GM19468 (cell line): Measurements from ENCODE around the gene TGFBR1.
"Not testable (repeated sequence)": the region's sequence is repeated elsewhere in the genome, so short reads cannot be mapped to it uniquely, and the experiment has no call there.

ENCODE experiments used
- ATAC-seq: cut with Tn5 transposase; IDR thresholded peaks from one replicate; pipeline ENCODE4 v1.9.1; 2021; ENCODE audit warnings: mild to moderate bottlenecking, moderate library complexity, moderate number of reproducible peaks; ENCODE audit not compliant: unreplicated experiment; ENCODE audit errors: extremely low read depth

The TGFBR1 gene

DNA sequence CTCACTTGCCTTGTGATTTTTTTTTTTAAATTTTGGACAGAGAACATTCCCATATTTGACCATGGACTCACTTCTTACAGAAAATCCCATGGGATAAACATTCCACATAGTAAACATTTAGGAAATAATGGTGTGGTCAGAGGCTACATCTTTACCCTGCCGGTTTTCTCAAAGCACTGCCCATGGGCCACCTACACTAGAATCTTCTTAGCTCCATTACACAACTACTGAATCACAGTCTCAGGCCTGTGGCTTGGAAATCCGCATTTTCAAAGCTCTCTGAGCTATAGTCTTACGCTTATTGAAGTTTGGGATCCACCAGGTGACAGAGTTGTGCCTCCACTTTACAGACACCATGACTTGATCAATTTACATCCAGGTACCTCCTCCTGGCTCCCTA is 77.4 kb downstream of the TGFBR1 start:
- no peak for ATAC-seq

DNA sequence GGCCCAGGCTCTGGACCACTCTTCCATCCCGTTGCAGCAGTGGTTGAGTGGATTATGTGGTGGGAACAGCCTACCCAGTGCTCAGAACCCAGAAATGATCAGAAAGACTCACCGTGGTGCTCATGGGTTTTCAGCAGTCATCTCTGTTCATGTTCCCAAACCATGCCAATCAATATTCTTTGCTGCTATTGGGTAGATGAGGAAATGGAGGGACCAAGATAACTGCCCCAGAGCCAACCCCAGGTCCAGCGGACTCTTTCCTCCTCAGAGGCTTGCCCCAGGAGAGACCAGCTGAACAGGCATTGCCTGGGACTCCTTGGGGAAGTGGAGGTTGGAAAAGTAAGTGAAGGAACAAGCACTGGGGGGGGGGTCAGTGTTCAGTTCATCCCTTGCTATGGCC is 78.7 kb downstream of the TGFBR1 start:
- no peak for ATAC-seq

DNA sequence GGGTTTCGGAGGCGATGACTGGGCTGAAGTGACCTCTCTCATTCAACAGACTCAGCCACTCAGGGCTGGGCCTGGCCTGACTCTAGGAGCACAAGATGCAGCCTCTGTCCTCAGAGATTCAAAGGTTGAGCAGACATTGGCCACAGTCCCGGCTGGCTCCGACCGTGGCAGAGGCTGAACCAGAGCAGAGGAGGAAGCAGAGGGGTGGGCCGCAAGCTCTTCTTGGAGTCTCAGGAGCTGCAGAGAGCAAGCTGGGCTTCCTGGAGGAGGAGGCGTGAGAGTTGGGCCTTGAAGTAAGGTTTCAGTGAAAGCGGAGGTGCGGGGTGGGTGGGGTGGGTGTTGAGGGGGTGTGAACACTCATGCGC is 79.2 kb downstream of the TGFBR1 start:
- ATAC-seq = no peak

DNA sequence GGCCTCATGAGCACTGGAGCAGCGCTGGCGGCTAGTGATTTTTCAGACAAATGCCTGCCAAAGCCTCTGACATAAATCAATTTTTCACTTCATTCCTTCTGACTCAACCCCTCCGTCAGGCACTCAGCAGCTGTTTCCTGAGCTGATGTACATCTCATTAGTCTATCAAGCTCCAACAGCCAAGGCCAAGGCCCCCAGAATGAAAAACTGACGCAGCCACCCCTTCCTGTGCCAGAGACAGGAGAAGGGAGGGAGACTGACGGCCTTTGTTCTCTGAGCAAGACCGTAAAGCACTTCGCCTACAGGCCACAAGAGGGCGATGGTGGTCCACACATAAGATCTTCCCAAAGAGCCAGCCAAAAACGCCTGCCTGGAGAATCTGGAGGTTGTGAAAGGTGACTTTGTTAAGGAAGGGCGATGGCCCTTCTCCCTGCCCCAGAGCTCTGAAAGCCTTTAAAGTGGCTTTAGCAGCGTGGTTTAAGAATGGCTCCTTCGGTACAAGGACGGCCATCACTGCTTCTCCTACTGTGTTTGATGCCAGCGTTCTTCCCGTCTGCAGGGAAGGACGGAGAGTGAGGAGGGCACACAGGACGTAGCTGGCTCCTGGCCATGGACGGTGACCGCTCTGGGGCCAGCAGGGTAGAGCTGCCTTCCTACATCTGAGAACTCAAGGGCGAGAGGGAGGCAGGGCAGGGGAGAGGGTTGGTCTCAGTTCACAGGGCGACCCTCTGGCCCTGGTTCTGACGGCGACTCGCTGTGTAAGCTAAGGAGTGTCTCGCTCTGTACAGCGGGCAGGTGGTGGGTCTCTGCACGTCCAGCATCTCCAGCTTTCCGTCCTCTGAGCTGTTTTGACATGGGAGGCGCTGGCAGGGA is 79.8 kb downstream of the TGFBR1 start:
- ATAC-seq = no peak

DNA sequence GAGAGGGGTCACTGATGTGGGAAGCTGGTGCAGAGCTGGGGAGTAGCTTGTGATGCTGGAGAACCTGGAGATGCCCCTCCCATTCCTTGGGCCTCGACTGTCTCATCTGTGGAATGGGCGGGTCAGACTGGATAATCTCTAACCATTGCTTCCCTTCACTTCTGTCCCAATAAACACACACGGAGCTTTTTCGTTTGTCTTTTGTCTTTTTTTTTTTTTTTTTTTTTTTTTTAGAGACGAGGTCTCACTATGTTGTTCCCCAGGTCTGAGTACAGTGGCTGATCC is 80.4 kb downstream of the TGFBR1 start:
- no peak for ATAC-seq

DNA sequence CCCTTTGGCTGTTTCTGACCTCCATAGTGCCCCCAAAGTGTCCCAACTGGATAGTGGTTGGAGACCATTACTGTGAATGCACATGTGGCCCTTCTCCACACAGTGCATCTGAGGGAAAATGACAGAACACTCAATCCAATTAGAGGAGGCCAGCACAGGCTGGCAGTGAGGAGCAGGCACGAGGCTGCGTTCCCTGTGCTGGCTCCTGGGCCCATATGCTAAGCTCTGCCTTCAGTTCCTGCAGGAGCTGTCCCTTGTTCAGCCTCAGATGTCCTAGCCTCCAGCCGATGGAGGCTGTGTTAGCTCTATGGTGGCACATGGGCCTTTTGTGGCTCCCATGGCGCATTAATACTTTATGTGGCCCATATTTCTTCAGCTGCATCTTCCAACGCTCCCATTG is 81.0 kb downstream of the TGFBR1 start:
- no peak for ATAC-seq

DNA sequence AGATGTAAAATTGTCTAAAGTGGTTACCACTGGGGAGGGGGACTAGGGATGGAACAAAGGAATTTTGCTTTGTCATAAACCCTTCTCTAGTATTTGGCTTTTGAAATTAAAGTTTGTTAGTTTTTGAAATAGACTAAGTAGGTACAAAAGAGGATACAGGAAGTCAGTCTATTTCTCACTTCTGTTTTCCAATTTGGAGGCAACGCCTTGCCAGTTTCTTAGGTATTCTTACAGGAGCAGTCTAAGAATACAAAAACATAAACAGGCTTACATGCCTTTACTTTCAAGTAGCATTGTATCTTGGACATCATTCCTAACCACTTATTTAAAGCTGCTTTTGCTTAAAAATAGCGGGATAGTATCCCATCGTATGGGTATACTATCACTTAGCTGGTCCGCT is 82.4 kb downstream of the TGFBR1 start:
- ATAC-seq = no peak

DNA sequence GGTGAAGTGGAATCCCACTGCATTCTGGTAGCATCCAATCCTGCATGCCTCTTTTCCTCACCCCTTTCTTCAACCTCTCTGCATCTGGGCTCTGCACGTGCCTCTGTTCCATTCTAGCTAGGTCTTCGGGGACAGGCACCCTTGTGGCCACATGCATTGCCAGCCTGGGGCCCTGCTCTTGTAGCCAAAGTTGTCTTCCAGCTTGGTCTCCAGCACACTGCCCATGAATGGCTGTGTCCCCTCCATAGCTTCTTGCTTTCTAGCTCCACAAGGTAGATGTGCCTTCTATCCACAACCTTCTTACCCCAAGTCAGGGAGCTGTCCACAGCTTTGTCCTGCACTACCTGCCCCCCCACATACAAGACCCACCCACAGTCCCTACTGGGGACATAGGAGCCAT is 84.3 kb downstream of the TGFBR1 start:
- ATAC-seq = no peak

DNA sequence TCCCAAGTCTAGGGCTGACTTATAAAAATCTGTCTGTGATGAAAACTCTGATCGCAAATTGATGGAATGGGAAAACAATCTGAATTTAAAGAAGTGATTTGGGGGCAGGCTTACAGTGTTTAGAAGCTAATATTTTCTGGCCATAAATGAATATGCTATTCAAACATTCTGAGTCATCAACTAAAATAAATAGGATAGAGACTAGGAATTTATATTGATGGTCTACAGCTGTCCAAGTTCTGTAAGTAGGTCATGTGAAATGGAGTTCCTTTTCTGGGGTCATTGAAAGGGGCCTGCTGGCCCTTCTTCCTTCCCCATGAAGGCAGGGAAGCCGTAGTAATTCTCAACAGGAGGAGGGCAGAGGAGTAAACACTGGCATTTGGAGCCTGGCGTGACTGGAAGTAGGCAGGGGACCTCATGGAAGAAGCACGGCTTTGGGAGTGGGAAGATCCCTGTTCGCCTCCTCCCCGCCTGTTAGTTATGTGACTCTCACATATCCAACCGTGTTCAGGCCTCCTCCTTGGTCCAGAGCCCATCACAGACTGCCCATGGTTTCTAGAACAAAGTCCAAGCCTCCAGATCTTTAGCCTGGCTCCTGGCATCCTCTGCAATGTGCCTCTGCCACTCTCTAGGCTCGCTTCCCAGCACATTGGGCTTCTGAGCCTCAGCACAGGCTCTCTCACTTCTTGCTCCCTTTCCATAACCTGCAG is 85.1 kb downstream of the TGFBR1 start:
- no peak for ATAC-seq

DNA sequence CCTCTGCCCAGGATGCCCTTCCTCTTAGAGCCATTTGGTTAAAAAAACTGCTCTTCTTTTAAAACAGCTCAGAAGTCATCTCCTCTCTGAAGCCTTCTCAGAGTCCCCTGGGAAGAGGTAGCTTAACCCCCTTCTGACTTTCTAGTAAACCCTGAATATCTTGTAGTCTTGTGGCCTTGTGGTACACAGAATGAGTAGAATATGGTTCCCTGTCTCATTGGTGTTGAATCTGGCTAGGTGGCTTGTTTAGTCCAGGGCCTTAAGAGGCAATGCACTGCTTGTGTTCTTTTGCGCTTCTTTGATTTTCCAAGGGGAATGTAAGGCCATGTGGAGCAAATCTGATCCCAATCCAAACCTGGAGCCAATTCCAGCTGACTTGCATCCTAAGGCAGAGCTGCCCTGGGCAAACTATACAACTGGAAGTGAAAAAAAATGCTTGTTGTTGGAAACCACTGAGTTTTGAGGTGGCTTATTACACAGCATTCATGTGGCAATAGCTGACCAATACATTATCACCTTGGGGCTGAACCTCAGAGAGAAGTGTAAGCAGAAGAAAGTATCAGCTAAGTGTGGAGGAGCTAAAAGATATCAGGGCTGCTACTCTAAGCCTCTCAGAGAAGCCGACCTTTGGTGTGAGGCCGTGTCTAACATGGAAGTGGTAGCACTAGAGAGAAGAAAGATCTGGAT is 85.8 kb downstream of the TGFBR1 start:
- ATAC-seq = no peak

DNA sequence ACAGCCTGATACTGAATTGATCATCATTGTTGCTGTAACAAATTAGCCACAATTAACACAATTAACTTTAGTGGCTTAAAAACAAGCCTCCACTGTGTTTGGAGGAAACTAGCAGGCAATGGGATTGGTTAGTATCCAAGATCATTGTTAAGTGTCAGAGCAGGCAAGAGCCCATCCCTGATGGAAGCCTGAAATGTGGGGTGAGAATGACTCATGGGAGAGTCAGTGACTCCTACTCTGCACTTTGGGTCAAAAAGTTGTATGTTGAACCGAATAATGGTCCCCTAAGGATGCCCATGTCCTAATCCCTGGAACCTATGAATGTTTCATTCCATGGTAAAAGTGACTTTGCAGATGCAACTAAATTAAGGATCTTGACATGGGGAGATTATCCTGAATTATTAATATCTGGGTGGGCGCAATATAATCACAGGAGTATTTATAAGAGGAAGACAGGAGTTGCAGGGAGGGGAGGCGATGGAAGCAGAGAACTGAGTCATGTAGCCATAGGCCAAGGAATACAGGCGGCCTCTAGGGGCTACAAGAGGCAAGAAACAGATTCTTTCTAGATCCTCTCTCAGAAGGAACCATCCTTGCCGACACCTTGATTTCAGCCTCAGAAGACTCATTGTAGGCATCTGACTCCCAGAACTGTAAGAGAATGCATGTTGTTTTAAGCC is 88.0 kb downstream of the TGFBR1 start:
- no peak for ATAC-seq

DNA sequence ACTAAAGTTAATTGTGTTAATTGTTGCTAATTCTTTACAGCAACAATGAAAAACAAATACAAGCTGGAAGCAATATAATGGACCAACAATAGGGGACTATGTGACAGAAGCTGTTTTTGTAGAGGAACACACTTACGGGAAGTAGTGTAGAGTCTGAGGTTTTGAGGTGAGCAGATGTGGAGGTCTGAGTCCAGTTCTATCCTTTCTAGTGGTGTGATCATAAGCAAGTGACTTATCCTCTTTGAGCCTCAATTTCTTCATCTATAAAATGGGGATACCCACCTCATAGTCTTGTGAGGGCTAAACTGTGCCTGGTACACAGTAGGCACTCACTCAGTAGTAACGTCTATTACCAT is 88.5 kb downstream of the TGFBR1 start:
- no peak for ATAC-seq

DNA sequence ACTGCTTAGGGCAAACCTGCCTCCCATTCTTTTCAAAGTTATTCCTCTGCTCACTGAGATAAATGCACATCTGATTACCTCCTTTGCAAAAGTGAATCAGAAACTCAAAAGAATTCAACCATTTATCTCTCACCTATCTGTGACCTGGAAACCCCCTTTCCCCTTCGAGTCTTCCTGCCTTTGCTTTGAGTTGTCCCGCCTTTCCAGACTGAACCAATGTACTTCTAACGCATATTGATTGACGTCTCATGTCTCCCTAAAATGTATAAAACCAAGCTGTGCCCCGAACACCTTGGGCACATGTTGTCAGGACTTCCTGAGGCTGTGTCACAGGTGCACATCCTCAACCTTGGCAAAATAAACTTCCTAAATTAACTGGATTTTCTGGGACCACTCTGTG is 91.6 kb downstream of the TGFBR1 start:
- ATAC-seq = not testable (repeated sequence)

DNA sequence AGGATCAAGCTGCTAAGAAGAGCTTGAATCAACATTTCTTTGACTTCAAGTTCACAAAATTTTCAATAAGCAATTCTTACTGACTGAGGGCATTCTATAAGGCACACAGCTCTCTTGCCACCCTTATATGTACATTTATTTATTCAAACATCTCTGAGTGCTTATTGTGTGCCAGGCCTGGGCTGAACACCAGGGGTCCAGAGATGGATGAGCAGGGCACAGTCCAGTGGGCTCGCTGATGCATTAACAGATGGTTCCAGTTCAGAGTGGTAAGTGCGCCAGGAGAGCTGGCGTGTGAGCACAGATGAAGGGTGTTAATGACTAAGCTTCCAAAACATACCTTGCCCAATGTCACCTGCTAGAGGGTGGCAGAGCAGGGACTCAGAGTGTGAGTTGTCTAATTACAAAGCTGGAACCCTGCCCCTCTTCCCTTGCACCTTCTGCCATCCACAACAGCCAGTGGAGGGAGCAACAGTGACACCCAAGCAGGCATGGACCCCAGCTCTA is 92.3 kb downstream of the TGFBR1 start:
- no peak for ATAC-seq

DNA sequence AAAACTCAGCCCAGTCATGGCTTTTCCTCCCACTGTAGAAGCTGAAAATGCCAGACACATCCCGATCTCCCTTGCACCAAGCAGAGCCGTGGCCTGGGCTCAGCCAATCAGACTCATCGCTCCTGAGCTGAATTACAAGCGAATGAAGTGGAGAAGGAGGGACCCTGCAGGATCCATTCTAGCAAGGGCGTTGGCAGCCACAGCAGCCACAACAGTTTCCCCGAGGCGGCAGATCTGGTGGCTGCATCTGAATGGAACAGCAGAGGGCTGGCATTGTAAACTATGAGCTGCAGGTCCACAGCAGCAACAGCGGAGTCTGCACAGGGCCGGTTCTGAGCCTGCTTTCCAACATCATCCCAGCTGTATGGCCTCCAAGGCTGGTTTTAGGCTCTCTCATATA is 93.1 kb downstream of the TGFBR1 start:
- ATAC-seq = no peak

DNA sequence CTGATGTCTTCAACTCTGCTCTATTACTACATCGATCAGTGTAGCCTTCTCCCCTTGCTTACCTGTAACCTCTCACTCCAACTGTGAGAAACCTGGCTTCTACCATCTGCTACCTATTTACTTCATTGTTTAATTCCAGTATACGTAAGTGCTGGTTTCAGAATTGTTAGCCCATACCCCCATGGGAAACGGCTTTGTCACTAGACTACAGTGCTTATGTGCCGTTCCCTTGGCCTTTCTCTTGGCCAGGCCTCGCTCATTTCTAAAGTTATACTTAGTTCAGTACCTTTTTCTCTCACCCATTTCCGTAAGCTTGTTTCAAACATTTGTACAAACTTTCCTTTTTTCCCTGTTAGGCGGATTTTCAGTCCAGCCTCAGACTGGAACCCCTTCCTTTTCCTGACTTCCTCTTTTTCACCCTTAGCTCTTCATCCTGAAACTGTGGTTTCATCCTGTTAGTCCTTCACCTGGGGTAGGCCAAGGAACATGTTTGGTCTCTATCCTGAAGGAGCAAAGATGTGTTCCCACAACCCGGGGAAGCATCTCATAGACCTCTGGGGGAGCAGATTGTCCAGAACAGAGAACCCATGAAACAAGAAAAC is 95.1 kb downstream of the TGFBR1 start:
- no peak for ATAC-seq

DNA sequence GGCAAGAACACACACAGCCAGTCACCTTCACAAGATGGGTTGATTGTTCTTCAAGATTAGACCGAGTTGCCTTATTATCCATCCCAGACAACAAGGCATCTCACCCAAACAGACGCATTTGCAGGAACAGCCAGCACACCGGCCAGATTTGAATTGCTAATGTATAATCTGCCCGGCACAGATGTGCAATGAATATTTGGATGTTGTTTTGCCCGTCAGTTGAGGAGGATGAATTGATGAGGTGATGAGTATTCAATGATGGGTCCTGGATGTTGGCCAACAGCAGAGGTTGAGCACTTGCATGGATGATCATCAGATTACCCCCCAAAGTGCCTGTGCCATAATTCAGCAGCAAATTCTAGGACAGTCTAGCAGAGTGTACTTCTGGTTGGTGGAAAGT is 96.7 kb downstream of the TGFBR1 start:
- no peak for ATAC-seq
